SK-N-SH (cell line): ENCODE results near the gene PTPN6. TPM values are rescaled to one million over a fixed set of nuclear protein-coding genes. Genes with fewer than 3 reads are reported as not detected.

Experiments
- CTCF ChIA-PET: fragments of 300-600, 350-600 bp; formaldehyde crosslinking; extraction: SDS; loops from one replicate; lab custom pipeline; 2021; lab: Yijun Ruan, JAX
- POLR2A ChIA-PET: fragments of 350-600 bp; sonication (Branson Sonifier 250); formaldehyde crosslinking; extraction: SDS; loops from one replicate; lab custom pipeline; 2020; ENCODE audit warnings: antibody characterized with exemption, inconsistent platforms; lab: Yijun Ruan, JAX
- DNase-seq: peaks from one replicate; pipeline ENCODE4 v3.0.0; 2012
- H2AFZ ChIP-seq: fragments of 200-600 bp; sonication (generic); 2 replicates; pipeline ENCODE4 v1.8.1; 2016; ENCODE audit warnings: antibody characterized with exemption, mild to moderate bottlenecking, low read depth
- H3F3A ChIP-seq: fragments of 200-600 bp; sonication (generic); replicated peaks from 2 replicates; pipeline ENCODE3; 2016; ENCODE audit warnings: antibody characterized with exemption, mild to moderate bottlenecking; ENCODE audit not compliant: insufficient read depth
- H3K27ac ChIP-seq, 2 experiments: fragments of 200-500 bp in 1 of 2; fragments of 200-600 bp in 1 of 2; sonication (Bioruptor generic) in 1 of 2; sonication (generic), shearing (Covaris generic) in 1 of 2; 2 replicates each; pipeline versions ENCODE4 v1.5.1 to v1.6.1; 2014 to 2016; ENCODE audit warnings: low read depth in 2 of 2, inconsistent platforms in 1 of 2, low read length in 1 of 2, mild to moderate bottlenecking in 1 of 2, mixed read lengths in 1 of 2
- H3K27me3 ChIP-seq: fragments of 200-600 bp; sonication (generic), shearing (Covaris generic); 2 replicates; pipeline ENCODE4 v1.6.1; 2016; ENCODE audit warnings: mixed run types; ENCODE audit not compliant: insufficient read depth
- H3K36me3 ChIP-seq, 2 experiments: fragments of 200-500 bp in 1 of 2; fragments of 200-600 bp in 1 of 2; sonication (Bioruptor generic) in 1 of 2; sonication (generic) in 1 of 2; replicated peaks in 1 of 2; 2 replicates each; pipeline versions ENCODE3 to v1.5.1; 2014 to 2016; ENCODE audit warnings: low read length in 1 of 2, mild to moderate bottlenecking in 1 of 2; ENCODE audit not compliant: insufficient read depth in 2 of 2, control insufficient read depth in 1 of 2
- H3K4me1 ChIP-seq, 2 experiments: fragments of 200-500 bp in 1 of 2; fragments of 200-600 bp in 1 of 2; sonication (Bioruptor generic) in 1 of 2; sonication (generic), shearing (Covaris generic) in 1 of 2; 2 replicates each; pipeline versions ENCODE4 v1.5.1 to v1.6.1; 2014 to 2016; ENCODE audit warnings: low read depth in 1 of 2, low read length in 1 of 2, mixed run types in 1 of 2; ENCODE audit not compliant: insufficient read depth in 2 of 2, control insufficient read depth in 1 of 2
- H3K4me2 ChIP-seq: fragments of 200-600 bp; sonication (generic), shearing (Covaris generic); 2 replicates; pipeline ENCODE4 v1.6.1; 2017; ENCODE audit warnings: mixed run types
- H3K4me3 ChIP-seq, 2 experiments: fragments of 200-500 bp in 1 of 2; fragments of 200-600 bp in 1 of 2; sonication (Bioruptor generic) in 1 of 2; sonication (generic), shearing (Covaris generic) in 1 of 2; 2 replicates each; pipeline versions ENCODE4 v1.5.1 to v1.8.1; 2014 to 2016; ENCODE audit warnings: low read depth in 2 of 2, inconsistent platforms in 1 of 2, low read length in 1 of 2, mild to moderate bottlenecking in 1 of 2, mixed read lengths in 1 of 2, moderate library complexity in 1 of 2
- H3K79me2 ChIP-seq: fragments of 200-600 bp; sonication (generic); 2 replicates; pipeline ENCODE4 v1.8.1; 2017; ENCODE audit warnings: mild to moderate bottlenecking; ENCODE audit not compliant: insufficient read depth
- H3K9ac ChIP-seq: fragments of 200-600 bp; sonication (generic); 2 replicates; pipeline ENCODE4 v1.6.1; 2017; ENCODE audit warnings: mixed run types
- H3K9me2 ChIP-seq: fragments of 200-600 bp; sonication (generic); 2 replicates; pipeline ENCODE4 v1.6.1; 2017; ENCODE audit warnings: mixed run types
- H3K9me3 ChIP-seq: fragments of 200-600 bp; sonication (generic); 2 replicates; pipeline ENCODE4 v1.6.1; 2017; ENCODE audit warnings: mixed run types, mild to moderate bottlenecking, moderate library complexity
- H4K20me1 ChIP-seq: fragments of 200-600 bp; sonication (generic); 2 replicates; pipeline ENCODE4 v1.6.1; 2017; ENCODE audit warnings: mild to moderate bottlenecking, mixed run types; ENCODE audit not compliant: insufficient read depth
- CTCF ChIP-seq: fragments of 200-600 bp; sonication (generic); IDR thresholded peaks from 2 replicates; pipeline ENCODE4 v1.6.1; 2017; ENCODE audit warnings: antibody characterized with exemption, mild to moderate bottlenecking, moderate library complexity
- ELF1 ChIP-seq: IDR thresholded peaks from 2 replicates; pipeline ENCODE4 v1.4.0; 2012
- EP300 ChIP-seq, 2 experiments: IDR thresholded peaks; 2 replicates each; pipeline versions ENCODE4 v1.4.0 to v1.6.1; 2012; ENCODE audit warnings: borderline replicate concordance in 1 of 2, low read depth in 1 of 2, low read length in 1 of 2
- FOXM1 ChIP-seq: IDR thresholded peaks from 2 replicates; pipeline ENCODE4 v1.4.0; 2012; ENCODE audit warnings: low read depth, mild to moderate bottlenecking
- GABPA ChIP-seq: IDR thresholded peaks from 2 replicates; pipeline ENCODE4 v1.4.0; 2012; ENCODE audit warnings: low read depth, mild to moderate bottlenecking
- IRF3 ChIP-seq: fragments of 150-350 bp; IDR thresholded peaks from 2 replicates; pipeline ENCODE4 v1.6.1; 2016; ENCODE audit warnings: mild to moderate bottlenecking, low read depth, low read length
- MXI1 ChIP-seq: IDR thresholded peaks from 2 replicates; pipeline ENCODE4 v1.6.1; 2012; ENCODE audit warnings: mild to moderate bottlenecking, low read depth, low read length, improper control_type of control experiment
- NFIC ChIP-seq: IDR thresholded peaks from 2 replicates; pipeline ENCODE4 v1.4.0; 2012; ENCODE audit warnings: borderline replicate concordance
- PBX3 ChIP-seq: IDR thresholded peaks from 2 replicates; pipeline ENCODE4; 2012
- POLR2AphosphoS5 ChIP-seq: IDR thresholded peaks from 2 replicates; pipeline ENCODE4 v1.6.1; 2012; ENCODE audit warnings: low read depth, low read length
- RAD21 ChIP-seq: IDR thresholded peaks from 2 replicates; pipeline ENCODE4 v1.6.1; 2012; ENCODE audit warnings: mild to moderate bottlenecking, low read length
- RCOR1 ChIP-seq: fragments of 150-350 bp; IDR thresholded peaks from 2 replicates; pipeline ENCODE4 v1.6.1; 2017; ENCODE audit warnings: antibody characterized with exemption, low read length
- RFX5 ChIP-seq: IDR thresholded peaks from 2 replicates; pipeline ENCODE4 v1.6.1; 2012; ENCODE audit warnings: mild to moderate bottlenecking, improper control_type of control experiment, low read length
- RXRA ChIP-seq: IDR thresholded peaks from 2 replicates; pipeline ENCODE4 v1.4.0; 2012; ENCODE audit warnings: low read depth, mild to moderate bottlenecking, borderline replicate concordance
- SMC3 ChIP-seq: IDR thresholded peaks from 2 replicates; pipeline ENCODE4 v1.6.1; 2012; ENCODE audit warnings: low read depth, low read length, improper control_type of control experiment
- TAF1 ChIP-seq: IDR thresholded peaks from 2 replicates; pipeline ENCODE4 v1.6.1; 2012; ENCODE audit warnings: low read depth, mild to moderate bottlenecking, low read length, moderate library complexity, borderline replicate concordance
- USF1 ChIP-seq: IDR thresholded peaks from 2 replicates; pipeline ENCODE4 v1.4.0; 2012; ENCODE audit warnings: low read depth, borderline replicate concordance
- USF2 ChIP-seq: fragments of 150-350 bp; IDR thresholded peaks from 2 replicates; pipeline ENCODE4 v1.6.1; 2017; ENCODE audit warnings: antibody characterized with exemption, low read length, low read depth, borderline replicate concordance
- YY1 ChIP-seq: IDR thresholded peaks from 2 replicates; pipeline ENCODE4 v1.4.0; 2012; ENCODE audit warnings: low read depth, mild to moderate bottlenecking
- ZBTB33 ChIP-seq: IDR thresholded peaks from 2 replicates; pipeline ENCODE4 v1.4.0; 2012; ENCODE audit warnings: low read depth, borderline replicate concordance
- WGBS: methylation state at CpG from one replicate; pipeline ENCODE4 v1.1.6; 2017; ENCODE audit warnings: low lambda C conversion rate; 5-methylcytosine and 5-hydroxymethylcytosine counted together
- polyA plus RNA-seq, 3 experiments: library from polyadenylated mRNA; depleted of rRNA; stranded (reverse); fragments of >200 nt; gene quantifications; 2 replicates each; pipeline ENCODE4 v1.2.3, GENCODE V29; 2012

Gene PTPN6
- polyA plus RNA-seq, 1 of the 3 experiments (the other 2 are of a cell fraction) = 0.12 TPM

GRCh38 chr12:6902448-6902847, 48.7 kb upstream of the PTPN6 start:
- peaks cover 9 to 10% of the 10 kb centered on the region in 2 experiments; a peak in 2 of 4 replicates for H3K4me1 ChIP-seq
- H2AFZ ChIP-seq = no peak overlapping the region
- no peaks in the 10 kb centered on the region for H3F3A ChIP-seq
- no peak overlapping the region for H3K4me3 ChIP-seq
- ChIA-PET CTCF (interaction anchor here (0.7 to 2.7 kb wide), 4 partner anchors 11 to 43 kb away, joined by 3 to 17 read pairs (median 4); partner anchors contain the start of gene SPSB2), POLR2A (interaction anchor here (0.9 to 1.4 kb wide), 3 partner anchors 11 to 30 kb away, joined by 3 read pairs; partner anchors contain the start of genes ENO2 and SPSB2)
- no peak overlapping the region for H3K4me2 ChIP-seq
- no peak overlapping the region for H3K27ac ChIP-seq
- DNase-seq = no peak
- no peaks in the 10 kb centered on the region for H3K9me2 ChIP-seq
- peaks cover 0 to 5% of the 10 kb centered on the region in 2 experiments for H3K36me3 ChIP-seq
- H4K20me1 ChIP-seq = no peaks in the 10 kb centered on the region
- TF ChIP-seq NFIC = no peak
- TF ChIP-seq POLR2AphosphoS5 = no peak
- TF ChIP-seq GABPA = no peak
- no peak for TF ChIP-seq ELF1
- TF ChIP-seq RCOR1 = no peak
- no peak for TF ChIP-seq RAD21
- no peak for TF ChIP-seq EP300 (IDR thresholded peaks at IDR 0.05; ENCODE audit: borderline replicate concordance in 1 of 2, low read depth in 1 of 2, low read length in 1 of 2)
- no peak for TF ChIP-seq IRF3
- no peak for TF ChIP-seq CTCF
- no peak for TF ChIP-seq ZBTB33
- no peak for TF ChIP-seq RXRA
- TF ChIP-seq RFX5 = no peak
- no peak for TF ChIP-seq YY1
- TF ChIP-seq TAF1 = no peak
- TF ChIP-seq USF2 = no peak
- no peak for TF ChIP-seq MXI1
- no peak for TF ChIP-seq SMC3
- no peak for TF ChIP-seq FOXM1
- no peak for TF ChIP-seq PBX3
- no peak for TF ChIP-seq USF1
- H3K79me2 ChIP-seq = no peaks in the 10 kb centered on the region
- H3K9ac ChIP-seq = no peak overlapping the region
- H3K27me3 ChIP-seq = no peaks in the 10 kb centered on the region
- 77% methylated on average over 4 of the region's 4 CpGs for WGBS
- no peaks in the 10 kb centered on the region for H3K9me3 ChIP-seq
